Stimulated activated CD8-positive, alpha-beta memory T cell treated with anti-CD3 and anti-CD28 coated beads, Interleukin-15, amount 100 ng/mL, for 24 hours (primary cell): ENCODE data around the gene EML4.
"Not testable (repeated sequence)": the region's sequence is repeated elsewhere in the genome, so short reads cannot be mapped to it uniquely, and the experiment has no call there.

Experiments
- DNase-seq: peaks from one replicate; pipeline ENCODE4 v3.0.0-alpha.2; 2020; ENCODE audit warnings: low read depth

The EML4 gene

DNA sequence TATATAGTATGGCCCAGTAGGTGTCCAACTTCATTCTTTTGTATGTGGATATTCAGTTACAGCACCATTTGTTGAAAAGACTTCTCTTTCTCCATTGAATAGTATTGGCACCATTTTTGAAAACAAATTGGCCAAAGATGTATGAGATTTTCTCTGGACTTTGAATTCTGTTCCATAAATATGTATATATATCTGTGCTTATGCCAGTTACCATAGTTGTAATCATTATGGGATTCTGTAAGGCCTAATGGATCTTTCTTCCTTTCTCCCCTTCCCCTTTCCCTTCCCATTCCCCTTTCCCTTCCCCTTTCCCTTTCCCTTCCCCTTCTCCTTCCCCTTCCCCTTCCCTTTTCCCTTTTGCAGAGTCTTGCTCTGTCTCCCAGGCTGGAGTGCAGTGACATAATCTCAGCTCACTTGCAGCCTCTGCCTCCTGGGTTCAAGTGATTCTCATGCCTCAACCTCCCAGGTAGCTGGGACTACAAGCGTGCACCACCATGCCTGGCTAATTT lies 140.9 kb downstream of the EML4 start:
- no peak for DNase-seq

DNA sequence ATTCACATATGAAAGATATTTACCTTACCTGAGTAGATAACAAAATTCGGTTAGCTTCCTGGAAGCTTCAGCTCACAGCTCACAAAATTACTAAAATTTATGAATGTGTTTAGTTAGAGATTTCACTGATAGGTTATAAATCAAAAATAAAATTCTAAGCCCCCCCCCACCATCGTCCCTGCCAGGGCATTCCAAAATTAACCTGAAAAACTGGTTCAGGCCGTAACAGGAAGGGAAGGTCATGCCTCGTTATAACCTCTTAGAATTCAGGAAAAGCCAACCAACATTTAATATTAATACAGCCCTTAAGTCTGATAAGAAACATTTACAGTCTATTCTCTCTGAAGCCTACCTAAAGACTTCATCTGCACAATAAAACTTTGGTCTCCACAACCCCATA lies 143.0 kb downstream of the EML4 start:
- DNase-seq, result no peak

DNA sequence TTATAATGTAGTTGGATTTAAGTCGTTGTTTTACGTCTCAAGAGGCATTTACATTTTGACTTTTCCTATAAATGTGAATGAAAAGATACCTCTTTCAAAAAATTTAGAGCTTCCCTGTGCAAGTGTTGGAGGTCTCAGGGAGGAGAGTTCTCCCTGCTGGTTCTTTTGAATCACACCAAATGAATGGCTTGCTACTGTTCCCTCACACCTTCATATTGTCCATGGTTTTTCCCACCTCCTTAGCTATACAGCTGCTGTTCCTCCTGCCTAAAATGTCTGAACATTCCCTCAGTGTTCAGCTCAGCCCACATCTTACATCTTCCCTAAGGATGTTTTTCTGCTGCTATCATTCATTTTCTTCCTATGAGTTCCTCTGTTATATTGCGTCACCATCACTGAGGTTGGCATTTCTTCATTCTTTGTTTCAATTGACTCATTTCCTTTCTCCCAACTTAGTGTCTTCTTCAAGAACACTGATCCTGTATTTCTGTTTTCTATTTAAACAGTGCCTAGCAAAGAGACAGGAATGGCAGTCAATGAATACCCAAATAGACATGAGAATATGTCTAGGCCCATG lies 145.8 kb downstream of the EML4 start:
- no peak for DNase-seq

DNA sequence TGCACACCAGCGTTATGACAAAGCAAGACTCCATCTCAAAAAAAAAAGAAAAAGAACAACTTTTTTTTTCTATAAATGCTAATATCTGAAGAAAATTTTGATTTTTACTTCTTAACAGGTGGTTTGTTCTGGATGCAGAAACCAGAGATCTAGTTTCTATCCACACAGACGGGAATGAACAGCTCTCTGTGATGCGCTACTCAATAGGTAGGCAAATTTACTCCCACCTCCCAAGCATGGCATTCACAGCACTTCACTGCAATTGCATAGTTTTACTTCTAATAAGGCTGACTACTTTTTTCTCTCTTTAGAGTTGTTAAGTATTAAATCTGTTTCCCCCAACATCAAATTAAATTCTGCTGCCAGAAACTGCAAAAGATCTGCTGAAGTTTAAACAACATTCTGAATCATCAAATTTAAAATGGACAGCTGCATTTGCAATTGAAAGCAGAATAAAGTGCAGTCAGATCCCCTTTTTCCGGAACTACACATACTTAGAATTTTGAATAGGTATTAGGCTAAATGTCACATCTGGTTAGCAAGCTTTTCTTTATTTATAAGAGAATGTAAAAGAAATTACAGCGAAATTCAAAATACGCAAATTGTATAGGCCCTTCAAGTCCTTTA lies 146.8 kb downstream of the EML4 start:
- DNase-seq, result no peak

DNA sequence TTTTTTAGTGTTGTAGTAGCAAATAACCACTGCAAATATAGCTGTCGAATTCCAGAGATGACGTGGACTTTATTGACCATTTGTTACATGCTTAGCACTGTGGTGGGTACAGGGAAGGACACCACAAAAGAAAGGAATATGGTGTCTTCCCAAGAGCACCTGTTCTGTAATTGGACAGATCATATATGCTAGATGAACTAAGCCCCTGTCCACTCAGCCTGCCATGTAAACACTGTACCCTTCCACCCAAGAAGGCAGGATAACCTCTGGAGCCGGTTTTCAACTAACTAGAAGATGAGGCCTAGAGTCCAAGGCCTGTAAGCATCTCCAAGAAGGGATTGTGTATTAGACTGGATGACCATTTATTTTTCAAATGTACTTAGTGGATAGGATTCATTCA lies 147.8 kb downstream of the EML4 start:
- no peak for DNase-seq

DNA sequence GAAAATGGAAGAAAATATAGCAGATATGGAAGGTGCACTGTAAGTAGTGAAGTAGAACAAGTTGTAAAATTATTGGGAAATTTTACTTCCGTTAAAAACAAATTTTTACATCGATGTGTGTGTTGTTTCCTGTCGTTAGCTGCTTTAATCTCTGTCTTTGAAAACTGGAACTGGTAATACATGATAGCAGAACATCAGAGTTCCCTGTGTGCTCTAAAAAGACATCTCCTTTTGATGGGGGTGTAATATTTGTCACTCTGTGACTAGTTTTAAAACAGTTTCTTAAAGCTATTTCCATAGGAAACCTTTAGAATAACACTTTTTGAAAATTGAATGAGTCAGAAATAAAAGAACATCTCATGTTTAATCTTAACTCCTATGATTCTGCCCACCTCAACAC lies 148.3 kb downstream of the EML4 start:
- no peak for DNase-seq

DNA sequence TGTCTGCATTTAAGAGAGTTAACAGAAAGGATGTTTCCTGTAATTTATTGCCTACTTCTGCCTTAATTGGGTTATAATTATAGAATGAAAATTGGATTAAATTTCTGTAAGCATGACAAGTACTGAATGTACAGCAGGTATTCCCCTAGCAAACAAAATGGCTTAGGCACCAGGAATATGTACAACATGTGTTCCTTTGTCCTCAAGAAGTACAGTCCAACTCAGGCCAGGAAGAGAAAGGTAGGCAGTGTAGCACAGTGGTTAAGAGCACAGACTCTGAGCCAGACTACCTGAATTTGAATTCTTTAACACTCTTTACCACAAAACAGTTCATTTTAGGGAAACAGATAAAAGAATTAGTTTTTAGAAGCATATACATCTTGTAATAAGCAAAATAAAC lies 148.8 kb downstream of the EML4 start:
- DNase-seq, result no peak

DNA sequence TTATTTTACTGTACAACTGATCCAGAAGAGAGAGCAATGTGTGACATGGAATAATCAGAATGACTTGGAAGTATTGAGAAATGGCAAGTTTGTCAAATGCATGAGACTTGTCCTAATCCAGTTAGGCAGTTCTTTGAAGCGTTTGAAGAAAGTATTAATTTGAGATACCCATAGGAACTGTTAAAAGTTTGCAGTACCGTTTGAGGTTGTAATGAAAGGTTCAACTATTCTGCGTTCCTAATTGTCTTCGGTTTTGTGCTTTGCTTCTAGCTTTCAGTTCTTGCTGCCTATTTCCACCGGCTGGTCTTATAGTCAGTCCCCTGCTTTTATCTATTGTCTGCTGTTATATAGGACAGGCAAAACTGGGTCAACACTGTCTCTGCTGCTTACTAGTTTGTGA lies 150.1 kb downstream of the EML4 start:
- DNase-seq, result no peak

DNA sequence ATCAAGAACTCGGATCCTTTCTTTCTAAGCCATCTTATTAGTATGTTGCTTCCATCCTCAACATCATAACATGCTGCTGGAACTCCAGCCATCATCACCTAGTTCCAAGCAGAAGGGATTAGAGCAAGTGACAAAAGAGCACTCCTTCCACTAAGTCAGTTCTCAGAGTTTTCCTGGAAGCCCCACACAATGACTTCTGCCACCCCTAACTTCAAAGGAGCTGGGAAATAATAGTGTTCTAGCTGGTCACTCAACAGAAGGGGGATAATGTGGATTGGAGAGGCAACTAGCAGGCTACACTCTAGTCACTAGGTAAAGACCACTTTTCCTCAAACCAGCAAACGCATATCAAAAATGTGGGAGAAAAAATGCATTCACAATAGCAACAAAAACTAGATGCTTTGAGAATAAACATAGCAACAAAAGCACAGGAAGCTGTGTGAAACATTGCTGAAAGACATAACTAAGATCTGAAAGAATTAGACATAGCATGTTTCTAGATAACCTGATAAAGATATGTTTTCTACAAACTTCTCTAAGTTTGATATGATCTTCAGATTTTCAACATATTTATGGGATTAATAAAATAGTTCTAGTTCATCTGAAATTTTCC lies 152.4 kb downstream of the EML4 start:
- DNase-seq, result no peak

DNA sequence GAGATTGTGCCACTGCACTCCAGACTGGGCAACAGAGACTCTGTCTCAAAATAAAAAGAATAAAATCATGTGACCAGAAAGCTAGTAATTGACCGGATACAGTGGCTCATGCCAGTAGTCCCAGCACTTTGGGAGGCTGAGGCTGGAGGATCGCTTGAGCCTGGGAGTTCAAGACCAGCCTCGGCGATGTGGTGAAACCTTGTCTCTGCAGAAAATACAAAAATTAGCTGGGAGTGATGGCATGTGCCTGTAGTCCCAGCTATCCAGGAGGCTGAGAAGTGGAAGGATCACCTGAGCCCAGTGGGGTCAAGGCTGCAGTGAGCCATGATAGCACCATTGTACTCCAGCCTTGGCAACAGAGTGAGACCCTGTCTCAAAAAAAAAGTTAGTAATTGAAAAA lies 155.1 kb downstream of the EML4 start:
- DNase-seq, result no peak

DNA sequence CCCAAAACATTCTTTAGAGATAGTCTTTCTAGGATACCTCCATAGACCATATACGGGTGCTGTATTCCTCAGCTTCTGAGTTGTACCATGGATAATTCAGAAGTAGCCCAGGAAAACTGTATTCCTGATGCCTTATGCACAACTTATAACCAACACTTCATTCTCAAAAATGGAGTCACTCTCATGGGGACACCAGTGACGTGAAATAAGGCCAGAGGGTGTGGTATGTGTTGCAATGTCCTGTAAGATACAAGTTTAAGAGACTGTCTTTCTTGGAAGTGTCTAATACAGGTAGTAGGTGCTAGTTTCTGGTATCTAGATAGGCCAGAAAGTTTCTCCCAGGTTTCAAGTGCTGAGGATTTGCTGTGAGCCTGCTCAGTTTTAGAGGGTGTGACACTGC lies 155.8 kb downstream of the EML4 start:
- no peak for DNase-seq

DNA sequence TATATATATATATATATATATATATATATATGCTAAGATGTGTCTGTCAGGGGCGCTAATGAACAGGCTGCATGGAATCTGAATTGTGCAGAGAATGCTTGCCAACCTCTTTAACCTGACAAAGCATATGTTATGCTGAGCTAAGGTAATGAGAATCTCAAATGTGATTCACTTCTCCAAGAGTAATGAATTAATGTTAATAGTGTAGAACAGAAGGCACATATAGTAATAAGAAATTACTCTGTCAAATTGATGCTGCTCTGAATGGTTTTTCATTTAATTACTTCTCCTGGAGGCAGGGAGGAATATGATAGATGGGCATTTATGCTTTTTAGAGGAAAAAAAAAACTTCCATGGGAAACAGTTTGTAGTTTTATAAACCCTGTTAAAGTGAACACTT lies 156.5 kb downstream of the EML4 start:
- DNase-seq, result no peak

DNA sequence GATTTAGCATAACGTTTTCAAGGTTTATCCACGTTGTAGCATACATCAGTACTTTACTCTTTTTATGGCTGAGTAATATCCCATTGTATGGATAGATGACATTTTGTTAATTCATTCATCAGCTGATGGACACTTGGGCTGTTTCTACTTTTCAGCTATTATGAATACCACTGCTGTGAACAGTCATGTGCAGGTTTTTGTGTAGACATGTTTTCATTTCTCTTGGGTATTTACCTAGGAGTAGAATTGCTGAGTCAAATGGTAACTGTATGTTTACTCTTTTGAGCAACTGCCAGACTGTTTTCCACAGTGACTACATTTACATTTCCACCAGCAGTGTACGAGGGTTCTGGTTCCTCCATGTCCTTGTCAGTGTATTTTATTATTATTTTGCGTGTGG lies 158.0 kb downstream of the EML4 start:
- DNase-seq, result no peak

DNA sequence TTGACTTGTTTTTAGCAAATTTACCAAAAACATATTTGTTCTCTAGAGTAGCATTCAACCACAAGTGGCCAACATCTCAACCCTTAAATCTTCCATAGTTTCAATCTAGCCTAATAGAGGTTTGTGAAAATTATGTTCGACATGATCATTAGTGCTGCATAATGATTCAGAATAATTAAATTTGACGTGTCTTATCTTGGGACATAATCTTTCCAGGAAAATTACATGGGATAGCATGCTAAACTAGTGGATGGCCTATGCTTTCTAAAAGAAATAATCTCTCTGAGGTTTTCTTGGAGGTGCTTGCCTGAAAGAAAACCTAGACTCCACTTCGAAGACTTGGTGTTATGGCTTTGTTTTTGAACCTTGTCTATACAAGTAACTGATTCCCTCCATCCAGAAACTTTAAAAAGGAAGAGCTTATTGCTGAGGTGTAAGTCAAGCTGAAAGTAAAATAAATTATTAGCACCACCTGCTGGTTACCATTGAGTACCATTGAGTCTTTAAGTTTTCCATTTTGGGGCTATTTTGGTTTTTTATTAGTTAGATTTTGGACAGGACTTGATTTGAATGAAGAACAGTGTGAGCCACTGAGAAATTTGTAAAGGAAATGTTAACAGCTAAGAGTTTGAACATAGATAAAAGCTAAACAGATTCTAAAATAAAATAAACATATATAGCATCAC lies 159.1 kb downstream of the EML4 start:
- DNase-seq, result no peak

DNA sequence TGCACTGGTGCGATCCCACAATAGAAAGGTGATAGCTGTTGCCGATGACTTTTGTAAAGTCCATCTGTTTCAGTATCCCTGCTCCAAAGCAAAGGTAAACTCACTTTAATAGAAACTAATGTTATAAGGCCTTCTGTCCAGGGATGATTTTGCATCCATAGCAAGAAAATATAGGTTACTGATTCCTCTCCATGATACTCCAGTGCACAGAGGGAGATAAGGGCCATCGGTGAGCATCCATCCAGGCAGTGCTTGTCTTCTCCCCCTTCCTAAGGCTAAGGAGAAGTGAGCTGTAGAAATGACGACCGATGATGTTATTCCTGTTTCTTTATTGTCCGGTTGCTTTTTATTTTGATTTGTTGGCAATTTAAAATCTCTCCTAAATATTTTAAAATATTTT lies 159.8 kb downstream of the EML4 start:
- DNase-seq, result no peak

DNA sequence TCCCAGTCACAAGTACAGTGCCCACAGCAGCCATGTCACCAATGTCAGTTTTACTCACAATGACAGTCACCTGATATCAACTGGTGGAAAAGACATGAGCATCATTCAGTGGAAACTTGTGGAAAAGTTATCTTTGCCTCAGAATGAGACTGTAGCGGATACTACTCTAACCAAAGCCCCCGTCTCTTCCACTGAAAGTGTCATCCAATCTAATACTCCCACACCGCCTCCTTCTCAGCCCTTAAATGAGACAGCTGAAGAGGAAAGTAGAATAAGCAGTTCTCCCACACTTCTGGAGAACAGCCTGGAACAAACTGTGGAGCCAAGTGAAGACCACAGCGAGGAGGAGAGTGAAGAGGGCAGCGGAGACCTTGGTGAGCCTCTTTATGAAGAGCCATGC lies 160.6 kb downstream of the EML4 start:
- DNase-seq, result no peak

DNA sequence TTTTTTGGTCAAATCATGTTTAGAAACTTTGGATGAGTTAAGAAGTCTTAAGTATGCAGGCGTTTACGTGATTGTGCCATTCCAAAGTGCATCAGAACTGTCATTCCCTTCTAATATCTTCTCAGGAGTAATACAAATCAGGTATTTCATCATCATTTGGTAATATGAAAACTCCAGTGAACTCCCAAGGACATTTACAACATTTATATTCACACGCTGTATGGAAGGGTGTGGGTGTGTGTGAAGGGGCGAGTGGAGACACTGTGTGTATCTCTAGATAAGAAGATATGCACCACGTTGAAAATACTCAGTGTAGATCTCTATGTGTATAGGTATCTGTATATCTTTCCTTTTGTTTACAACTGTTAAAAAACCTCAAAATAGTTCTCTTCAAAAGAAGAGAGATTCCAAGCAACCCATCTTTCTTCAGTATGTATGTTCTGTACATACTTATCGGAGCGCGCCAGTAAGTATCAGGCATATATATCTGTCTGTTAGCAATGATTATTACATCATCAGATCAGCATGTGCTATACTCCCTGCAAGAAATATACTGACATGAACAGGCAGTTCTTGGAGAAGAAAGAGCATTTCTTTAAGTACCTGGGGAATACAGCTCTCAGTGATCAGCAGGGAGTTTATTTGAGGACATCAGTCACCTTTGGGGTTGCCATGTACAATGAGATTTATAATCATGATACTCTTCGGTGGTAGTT lies 162.6 kb downstream of the EML4 start:
- DNase-seq, result no peak

DNA sequence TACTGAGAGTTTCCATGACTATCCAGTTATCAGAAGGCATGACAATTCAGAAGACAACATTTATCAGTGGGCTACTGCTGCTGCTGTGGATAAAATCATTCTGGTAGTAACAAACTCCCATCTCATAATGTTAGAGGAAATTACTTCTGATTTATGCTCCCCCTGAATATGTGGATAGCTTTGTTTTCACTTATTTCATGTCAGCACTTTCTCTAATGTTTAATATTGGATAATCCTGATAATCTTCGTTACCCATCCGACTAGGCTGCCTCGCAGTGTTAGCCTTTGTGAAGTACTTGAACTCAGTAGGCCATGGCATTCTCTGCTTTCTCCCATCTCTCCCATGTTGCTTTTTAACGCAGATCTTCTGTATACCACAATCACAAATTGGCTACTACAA lies 163.4 kb downstream of the EML4 start:
- no peak for DNase-seq

DNA sequence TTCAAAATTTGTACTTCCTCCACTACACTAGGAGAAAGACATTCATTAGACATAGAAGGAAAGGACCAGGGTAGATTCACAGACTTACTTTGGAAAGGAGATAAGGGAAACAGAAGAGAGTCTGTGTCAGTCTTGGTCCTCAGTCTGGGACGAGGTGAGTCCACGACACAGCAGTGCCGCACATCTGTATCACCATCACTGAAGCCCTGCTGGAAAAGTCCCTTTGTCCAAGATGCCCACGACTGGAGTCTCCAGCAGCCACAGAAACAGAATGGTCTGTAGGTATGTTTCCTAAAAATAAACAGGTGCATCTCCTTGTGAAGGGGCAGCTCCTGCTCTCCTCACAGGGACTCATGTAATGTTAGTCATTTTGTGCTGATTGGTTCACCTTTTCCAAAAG lies 164.4 kb downstream of the EML4 start:
- no peak for DNase-seq

DNA sequence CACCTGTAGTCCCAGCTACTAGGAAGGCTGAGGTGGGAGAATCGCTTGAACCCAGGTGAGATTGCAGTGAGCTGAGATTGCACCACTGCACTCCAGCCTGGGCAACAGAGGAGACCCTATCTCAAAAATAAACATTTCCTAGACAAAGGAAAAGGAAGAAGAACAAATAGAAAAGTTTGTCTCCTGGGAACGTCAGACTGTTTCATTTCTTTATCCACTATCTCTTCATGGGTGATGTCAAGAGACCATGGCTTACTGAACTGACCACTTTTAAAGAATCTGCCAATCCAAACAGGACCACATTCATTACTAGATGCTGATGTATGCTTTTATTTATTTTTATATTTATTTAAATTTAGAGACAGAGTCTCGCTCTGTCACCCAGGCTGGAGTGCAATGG lies 165.1 kb downstream of the EML4 start:
- no peak for DNase-seq

DNA sequence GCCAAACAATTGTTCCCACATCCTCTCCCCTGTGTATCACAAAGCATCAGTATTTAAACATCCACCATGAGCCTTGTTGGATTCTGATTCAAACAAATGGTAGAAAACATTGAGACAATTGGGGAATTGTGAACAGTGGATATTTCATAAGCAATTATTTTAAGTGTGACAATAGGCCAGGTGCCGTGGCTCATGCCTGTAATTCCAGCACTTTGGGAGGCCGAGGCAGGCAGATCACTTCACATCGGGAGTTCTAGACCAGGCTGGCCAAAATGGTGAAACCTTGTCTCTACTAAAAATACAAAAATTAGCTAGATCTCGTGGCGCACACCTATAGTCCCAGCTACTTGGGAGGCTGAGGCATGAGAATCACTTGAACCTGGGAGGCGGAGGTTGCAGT lies 165.7 kb downstream of the EML4 start:
- DNase-seq, result not testable (repeated sequence)

DNA sequence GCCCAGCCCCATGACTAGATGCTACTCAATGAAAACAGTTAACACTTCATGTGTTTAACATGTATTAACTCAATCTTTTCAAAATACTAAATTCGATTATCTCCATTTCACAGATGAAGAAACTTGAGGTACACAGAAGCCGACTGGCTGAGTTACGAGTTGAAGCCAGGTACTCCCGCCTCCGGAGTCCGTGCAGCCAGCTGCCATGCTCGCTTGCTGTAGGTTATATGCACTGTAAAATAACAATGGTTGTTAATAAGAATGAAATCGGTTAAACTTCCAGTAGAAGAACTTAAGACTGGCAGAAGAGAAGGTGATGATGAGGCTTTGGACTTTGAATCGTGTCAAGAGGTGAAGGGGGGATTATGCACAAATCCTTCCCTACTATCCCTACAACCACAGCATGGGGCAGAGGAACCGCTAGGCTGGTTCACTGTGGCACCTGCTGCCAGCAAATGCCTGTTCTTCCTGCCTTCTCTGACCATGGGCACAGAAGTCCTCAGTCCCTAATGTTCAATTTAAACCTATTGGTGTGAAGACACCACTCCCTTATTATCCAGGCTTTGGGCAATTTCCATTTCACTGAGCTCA lies 166.5 kb downstream of the EML4 start:
- DNase-seq, result no peak
